ENCODE results near the gene SPPL2B. TPM values are rescaled to one million over a fixed set of nuclear protein-coding genes. Genes with fewer than 3 reads are reported as not detected.

SPPL2B gene
- total RNA-seq, 1 donor from 2014 or later = 76.4 TPM

Other genes starting within 250 kb of the SPPL2B start
- gene MOB3A, start 232.4 kb upstream of the SPPL2B start, total RNA-seq = 228 and 239 TPM in 2 replicates
- gene IZUMO4, start 231.8 kb upstream of the SPPL2B start, total RNA-seq = 7.3 and 8.9 TPM in 2 replicates
- 104 and 113 TPM in 2 replicates for gene AP3D1, start 177.1 kb upstream of the SPPL2B start, total RNA-seq
- 67.1 and 72.3 TPM in 2 replicates for gene DOT1L, start 164.8 kb upstream of the SPPL2B start, total RNA-seq
- 72.5 and 74.4 TPM in 2 replicates for gene PLEKHJ1, start 92.4 kb upstream of the SPPL2B start, total RNA-seq
- 135 and 147 TPM in 2 replicates for gene SF3A2, start 91.9 kb upstream of the SPPL2B start, total RNA-seq
- gene AMH, start 79.4 kb upstream of the SPPL2B start, total RNA-seq = 5.9 and 6.2 TPM in 2 replicates
- 0.16 and 0.45 TPM in 2 replicates for gene JSRP1, start 72.3 kb upstream of the SPPL2B start, total RNA-seq
- gene PEAK3, start 46.5 kb upstream of the SPPL2B start, total RNA-seq = 0.82 and 0.84 TPM in 2 replicates
- gene LINGO3, start 20.5 kb upstream of the SPPL2B start, total RNA-seq = 0.23 and 0.41 TPM in 2 replicates
- 148 and 150 TPM in 2 replicates for gene LSM7, start 98 bp upstream of the SPPL2B start, total RNA-seq
- gene TMPRSS9, start 31.6 kb downstream of the SPPL2B start, total RNA-seq = not detected in 2 replicates
- 79.3 and 81.5 TPM in 2 replicates for gene TIMM13, start 98.9 kb downstream of the SPPL2B start, total RNA-seq
- gene LMNB2, start 128.3 kb downstream of the SPPL2B start, total RNA-seq = 102 and 107 TPM in 2 replicates
- gene GADD45B, start 147.4 kb downstream of the SPPL2B start, total RNA-seq = 38.8 and 40.1 TPM in 2 replicates

All from T-helper 2 cell treated with Interferon-gamma antibody and Interleukin-4, amounts not matched to agents 100 ng/mL and 5 ng/mL, for 36 hours (primary cell).